Liver (tissue), 3 donors: ENCODE data around the gene PGA3.

Experiments used
- FOXA1 ChIP-seq: IDR thresholded peaks from 2 replicates; pipeline ENCODE4 v1.6.1; 2016; ENCODE audit warnings: antibody characterized with exemption
- GABPA ChIP-seq, 2 donors: IDR thresholded peaks in 1 of 2; conservative IDR thresholded peaks in 1 of 2; 2 replicates each; pipeline ENCODE4 v1.6.1; 2016; ENCODE audit warnings: antibody characterized with exemption in 2 of 2, mild to moderate bottlenecking in 1 of 2, moderate library complexity in 1 of 2
- JUND ChIP-seq, 2 donors: IDR thresholded peaks; 2 replicates each; pipeline ENCODE4 v1.6.1; 2016; ENCODE audit warnings: antibody characterized with exemption in 2 of 2
- RAD21 ChIP-seq, 2 donors: IDR thresholded peaks; 2 replicates each; pipeline ENCODE4 v1.6.1; 2016; ENCODE audit warnings: antibody characterized with exemption in 2 of 2, mild to moderate bottlenecking in 2 of 2
- SP1 ChIP-seq: IDR thresholded peaks from 2 replicates; pipeline ENCODE4 v1.6.1; 2018; ENCODE audit warnings: antibody characterized with exemption, mild to moderate bottlenecking
- TAF1 ChIP-seq: conservative IDR thresholded peaks from 2 replicates; pipeline ENCODE4 v1.6.1; 2016; ENCODE audit warnings: antibody characterized with exemption, mild to moderate bottlenecking
- YY1 ChIP-seq: IDR thresholded peaks from 2 replicates; pipeline ENCODE4 v1.6.1; 2016; ENCODE audit warnings: antibody characterized with exemption, mild to moderate bottlenecking
- TF ChIP-seq, protein P1 (sequence below): fragments of 150-350 bp; IDR thresholded peaks from 2 replicates; pipeline ENCODE4 v1.5.1; 2017; ENCODE audit warnings: improper control_type of control experiment, low read depth, low read length; ENCODE audit not compliant: missing input control
- TF ChIP-seq, protein P2 (sequence below): IDR thresholded peaks from 2 replicates; pipeline ENCODE4 v1.6.1; 2016; ENCODE audit warnings: antibody characterized with exemption
- TF ChIP-seq, protein P3 (sequence below): IDR thresholded peaks from 2 replicates; pipeline ENCODE4 v1.6.1; 2016; ENCODE audit warnings: antibody characterized with exemption, mild to moderate bottlenecking
- donor health status: healthy.
- donor health status: healthy.

DNA sequence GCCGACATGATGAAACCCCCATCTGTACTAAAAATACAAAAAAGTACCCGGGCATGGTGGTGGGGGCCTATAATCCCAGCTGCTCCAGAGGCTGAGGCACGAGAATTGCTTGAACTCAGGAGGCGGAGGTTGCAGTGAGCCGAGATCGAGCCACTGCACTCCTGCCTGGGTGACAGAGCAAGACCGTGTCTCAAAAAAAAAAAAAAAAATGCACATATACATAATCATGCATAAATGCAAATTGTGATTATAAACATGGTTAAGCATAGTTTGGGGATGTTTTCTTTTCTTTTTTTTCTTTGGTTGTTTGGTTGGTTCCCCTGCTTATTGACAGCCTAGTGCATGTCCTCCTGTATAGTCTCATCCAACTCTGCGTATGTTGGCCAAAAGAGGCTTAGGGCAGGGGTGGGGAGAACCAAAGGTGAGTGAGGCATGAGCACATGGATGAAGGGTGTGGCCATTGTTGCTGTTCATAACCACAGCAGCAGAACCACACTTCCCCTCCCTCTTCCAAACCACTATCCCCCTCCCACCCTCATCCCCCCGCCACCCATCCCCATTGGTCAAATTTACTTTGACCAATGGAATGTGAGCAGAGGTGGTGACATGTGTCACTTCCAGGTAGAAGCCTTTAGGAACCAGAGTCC is 35.1 kb upstream of the PGA3 start:
- TF ChIP-seq, protein P1, sequence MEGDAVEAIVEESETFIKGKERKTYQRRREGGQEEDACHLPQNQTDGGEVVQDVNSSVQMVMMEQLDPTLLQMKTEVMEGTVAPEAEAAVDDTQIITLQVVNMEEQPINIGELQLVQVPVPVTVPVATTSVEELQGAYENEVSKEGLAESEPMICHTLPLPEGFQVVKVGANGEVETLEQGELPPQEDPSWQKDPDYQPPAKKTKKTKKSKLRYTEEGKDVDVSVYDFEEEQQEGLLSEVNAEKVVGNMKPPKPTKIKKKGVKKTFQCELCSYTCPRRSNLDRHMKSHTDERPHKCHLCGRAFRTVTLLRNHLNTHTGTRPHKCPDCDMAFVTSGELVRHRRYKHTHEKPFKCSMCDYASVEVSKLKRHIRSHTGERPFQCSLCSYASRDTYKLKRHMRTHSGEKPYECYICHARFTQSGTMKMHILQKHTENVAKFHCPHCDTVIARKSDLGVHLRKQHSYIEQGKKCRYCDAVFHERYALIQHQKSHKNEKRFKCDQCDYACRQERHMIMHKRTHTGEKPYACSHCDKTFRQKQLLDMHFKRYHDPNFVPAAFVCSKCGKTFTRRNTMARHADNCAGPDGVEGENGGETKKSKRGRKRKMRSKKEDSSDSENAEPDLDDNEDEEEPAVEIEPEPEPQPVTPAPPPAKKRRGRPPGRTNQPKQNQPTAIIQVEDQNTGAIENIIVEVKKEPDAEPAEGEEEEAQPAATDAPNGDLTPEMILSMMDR, result no peak
- TF ChIP-seq JUND (IDR thresholded peaks at IDR 0.05) (no peak), SP1 (no peak), FOXA1 (no peak), YY1 (no peak), GABPA (IDR thresholded peaks at IDR 0.05 in 1 of 2, conservative IDR thresholded peaks at IDR 0.05 in 1 of 2) (no peak), RAD21 (IDR thresholded peaks at IDR 0.05) (no peak), TAF1 (no peak)
- TF ChIP-seq, protein P2, sequence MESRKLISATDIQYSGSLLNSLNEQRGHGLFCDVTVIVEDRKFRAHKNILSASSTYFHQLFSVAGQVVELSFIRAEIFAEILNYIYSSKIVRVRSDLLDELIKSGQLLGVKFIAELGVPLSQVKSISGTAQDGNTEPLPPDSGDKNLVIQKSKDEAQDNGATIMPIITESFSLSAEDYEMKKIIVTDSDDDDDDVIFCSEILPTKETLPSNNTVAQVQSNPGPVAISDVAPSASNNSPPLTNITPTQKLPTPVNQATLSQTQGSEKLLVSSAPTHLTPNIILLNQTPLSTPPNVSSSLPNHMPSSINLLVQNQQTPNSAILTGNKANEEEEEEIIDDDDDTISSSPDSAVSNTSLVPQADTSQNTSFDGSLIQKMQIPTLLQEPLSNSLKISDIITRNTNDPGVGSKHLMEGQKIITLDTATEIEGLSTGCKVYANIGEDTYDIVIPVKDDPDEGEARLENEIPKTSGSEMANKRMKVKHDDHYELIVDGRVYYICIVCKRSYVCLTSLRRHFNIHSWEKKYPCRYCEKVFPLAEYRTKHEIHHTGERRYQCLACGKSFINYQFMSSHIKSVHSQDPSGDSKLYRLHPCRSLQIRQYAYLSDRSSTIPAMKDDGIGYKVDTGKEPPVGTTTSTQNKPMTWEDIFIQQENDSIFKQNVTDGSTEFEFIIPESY, result no peak
- TF ChIP-seq, protein P3, sequence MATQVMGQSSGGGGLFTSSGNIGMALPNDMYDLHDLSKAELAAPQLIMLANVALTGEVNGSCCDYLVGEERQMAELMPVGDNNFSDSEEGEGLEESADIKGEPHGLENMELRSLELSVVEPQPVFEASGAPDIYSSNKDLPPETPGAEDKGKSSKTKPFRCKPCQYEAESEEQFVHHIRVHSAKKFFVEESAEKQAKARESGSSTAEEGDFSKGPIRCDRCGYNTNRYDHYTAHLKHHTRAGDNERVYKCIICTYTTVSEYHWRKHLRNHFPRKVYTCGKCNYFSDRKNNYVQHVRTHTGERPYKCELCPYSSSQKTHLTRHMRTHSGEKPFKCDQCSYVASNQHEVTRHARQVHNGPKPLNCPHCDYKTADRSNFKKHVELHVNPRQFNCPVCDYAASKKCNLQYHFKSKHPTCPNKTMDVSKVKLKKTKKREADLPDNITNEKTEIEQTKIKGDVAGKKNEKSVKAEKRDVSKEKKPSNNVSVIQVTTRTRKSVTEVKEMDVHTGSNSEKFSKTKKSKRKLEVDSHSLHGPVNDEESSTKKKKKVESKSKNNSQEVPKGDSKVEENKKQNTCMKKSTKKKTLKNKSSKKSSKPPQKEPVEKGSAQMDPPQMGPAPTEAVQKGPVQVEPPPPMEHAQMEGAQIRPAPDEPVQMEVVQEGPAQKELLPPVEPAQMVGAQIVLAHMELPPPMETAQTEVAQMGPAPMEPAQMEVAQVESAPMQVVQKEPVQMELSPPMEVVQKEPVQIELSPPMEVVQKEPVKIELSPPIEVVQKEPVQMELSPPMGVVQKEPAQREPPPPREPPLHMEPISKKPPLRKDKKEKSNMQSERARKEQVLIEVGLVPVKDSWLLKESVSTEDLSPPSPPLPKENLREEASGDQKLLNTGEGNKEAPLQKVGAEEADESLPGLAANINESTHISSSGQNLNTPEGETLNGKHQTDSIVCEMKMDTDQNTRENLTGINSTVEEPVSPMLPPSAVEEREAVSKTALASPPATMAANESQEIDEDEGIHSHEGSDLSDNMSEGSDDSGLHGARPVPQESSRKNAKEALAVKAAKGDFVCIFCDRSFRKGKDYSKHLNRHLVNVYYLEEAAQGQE, result no peak
